B cell (primary cell): Measurements from ENCODE around the gene ABCC1. TPM values are rescaled to one million over a fixed set of nuclear protein-coding genes. Genes with fewer than 3 reads are reported as not detected.
"Not testable (repeated sequence)": the region's sequence is repeated elsewhere in the genome, so short reads cannot be mapped to it uniquely, and the experiment has no call there.

Experiments
- ATAC-seq: fragments of 200-7000 bp; cut with Tn5 transposase; one replicate; pipeline ENCODE4 v1.10.0; 2021; ENCODE audit warnings: low read depth, mild to moderate bottlenecking, moderate number of reproducible peaks, moderate library complexity
- CTCF ChIA-PET: fragments of 350-600 bp; sonication (Branson Sonifier 250); formaldehyde crosslinking; loops from one replicate; lab custom pipeline; 2021; ENCODE audit warnings: antibody characterized with exemption, inconsistent platforms; lab: Charles Lee
- POLR2A ChIA-PET: fragments of 350-600 bp; sonication (Branson Sonifier 250); formaldehyde crosslinking; loops from one replicate; lab custom pipeline; 2021; ENCODE audit warnings: antibody characterized with exemption; lab: Charles Lee
- DNase-seq: peaks from one replicate; pipeline ENCODE4 v3.0.0; 2013
- H2AFZ ChIP-seq: 2 replicates; pipeline ENCODE4 v1.6.1; 2012; ENCODE audit warnings: mild to moderate bottlenecking, low read depth, low read length; ENCODE audit not compliant: insufficient read depth, poor library complexity, severe bottlenecking
- H3K27ac ChIP-seq, 2 donors: 1 replicate in 1 of 2; 2 replicates in 1 of 2; pipeline ENCODE4 v1.5.1; 2012 to 2013; ENCODE audit warnings: low read length in 2 of 2, mild to moderate bottlenecking in 2 of 2, moderate library complexity in 1 of 2
- H3K27me3 ChIP-seq, 4 experiments: fragments of 200-600 bp in 1 of 4; sonication (generic) in 1 of 4; replicated peaks in 1 of 4; 1 replicate in 2 of 4; 2 replicates in 2 of 4; pipeline versions ENCODE4 v1.6.1 to v1.7.0; 2013 to 2016; ENCODE audit warnings: low read length in 3 of 4, mild to moderate bottlenecking in 2 of 4, mixed read lengths in 1 of 4, moderate library complexity in 1 of 4; ENCODE audit not compliant: insufficient read depth in 4 of 4, control insufficient read depth in 3 of 4; ENCODE audit errors: control extremely low read depth in 1 of 4
- H3K36me3 ChIP-seq, 2 experiments: replicated peaks in 1 of 2; 1 replicate in 1 of 2; 2 replicates in 1 of 2; pipeline versions ENCODE4 v1.6.1 to v1.7.1; 2013; ENCODE audit warnings: low read length in 1 of 2; ENCODE audit not compliant: insufficient read depth in 2 of 2, control insufficient read depth in 1 of 2; ENCODE audit errors: control extremely low read depth in 1 of 2, extremely low read depth in 1 of 2
- H3K4me1 ChIP-seq, 2 donors: fragments of 200-600 bp in 1 of 2; sonication (generic) in 1 of 2; 1 replicate in 1 of 2; 2 replicates in 1 of 2; pipeline versions ENCODE4 v1.5.1 to v1.6.1; 2013 to 2017; ENCODE audit warnings: low read length in 2 of 2; ENCODE audit not compliant: control insufficient read depth in 2 of 2, insufficient read depth in 2 of 2
- H3K4me2 ChIP-seq: replicated peaks from 2 replicates; pipeline ENCODE3; 2012; ENCODE audit warnings: mild to moderate bottlenecking, low read depth, low read length; ENCODE audit not compliant: poor library complexity, severe bottlenecking
- H3K4me3 ChIP-seq, 5 experiments: fragments of 200-600 bp in 1 of 5; sonication (generic) in 1 of 5; 1 replicate in 3 of 5; 2 replicates in 2 of 5; pipeline versions ENCODE4 v1.5.1 to v1.7.0; 2011 to 2016; ENCODE audit warnings: low read length in 4 of 5, mild to moderate bottlenecking in 4 of 5, low read depth in 2 of 5, control low read depth in 1 of 5, moderate library complexity in 1 of 5; ENCODE audit not compliant: insufficient read depth in 1 of 5; ENCODE audit errors: control extremely low read depth in 1 of 5, extremely low read depth in 1 of 5
- H3K79me2 ChIP-seq: fragments of 200-600 bp; sonication (generic); one replicate; pipeline ENCODE4 v1.6.0; 2016; ENCODE audit warnings: low read length; ENCODE audit not compliant: control insufficient read depth, insufficient read depth
- H3K9ac ChIP-seq: fragments of 200-600 bp; sonication (generic); 2 replicates; pipeline ENCODE4 v1.6.1; 2017; ENCODE audit warnings: mild to moderate bottlenecking, low read length, moderate library complexity
- H3K9me3 ChIP-seq, 3 donors: one replicate each; pipeline versions ENCODE4 v1.6.1 to v1.7.1; 2013; ENCODE audit warnings: low read length in 2 of 3; ENCODE audit not compliant: control insufficient read depth in 2 of 3, insufficient read depth in 1 of 3; ENCODE audit errors: control extremely low read depth in 1 of 3
- H4K20me1 ChIP-seq: 2 replicates; pipeline ENCODE4 v1.6.0; 2012; ENCODE audit warnings: mild to moderate bottlenecking, low read length; ENCODE audit not compliant: insufficient read depth, control insufficient read depth, poor library complexity, severe bottlenecking
- H3K27ac Mint-ChIP-seq: one replicate; pipeline ENCODE4 v1.8.0; 2021; ENCODE audit warnings: mixed read lengths
- H3K27me3 Mint-ChIP-seq: one replicate; pipeline ENCODE4 v1.8.0; 2021; ENCODE audit warnings: mixed read lengths
- H3K4me1 Mint-ChIP-seq: one replicate; pipeline ENCODE4 v1.8.0; 2021; ENCODE audit warnings: mixed read lengths
- H3K4me3 Mint-ChIP-seq: one replicate; pipeline ENCODE4 v1.8.0; 2021; ENCODE audit warnings: mixed read lengths
- H3K9me3 Mint-ChIP-seq: one replicate; pipeline ENCODE4 v1.8.0; 2022; ENCODE audit warnings: mixed read lengths; ENCODE audit not compliant: insufficient read depth
- EZH2 ChIP-seq: IDR thresholded peaks from 2 replicates; pipeline ENCODE4 v1.6.1; 2012; ENCODE audit warnings: borderline replicate concordance, low read depth, mild to moderate bottlenecking, moderate library complexity, low read length; ENCODE audit not compliant: insufficient read depth, poor library complexity, severe bottlenecking
- WGBS: methylation state at CpG from one replicate; pipeline ENCODE4 v1.1.5; 2013; ENCODE audit warnings: missing lambda C conversion rate; ENCODE audit not compliant: insufficient coverage; 5-methylcytosine and 5-hydroxymethylcytosine counted together
- intact Hi-C: fragments of 100-400 bp; cut with micrococcal nuclease; formaldehyde crosslinking; loops from one replicate; pipeline ENCODE4 v1.10.0; 2022
- polyA plus RNA-seq: library from polyadenylated mRNA; depleted of rRNA; stranded (reverse); fragments of >200 nt; gene quantifications from 2 replicates; pipeline ENCODE4 v1.2.3, GENCODE V29; 2012
- total RNA-seq, 2 donors: library from RNA; stranded (reverse); fragments of 120-200 nt in 1 of 2; gene quantifications; 1 replicate in 1 of 2; 2 replicates in 1 of 2; pipeline versions ENCODE4 v1.2.3 to v1.2.4, GENCODE V29; 2013 to 2022
- TF ChIP-seq, protein P1 (sequence below): fragments of 200-600 bp; IDR thresholded peaks from one replicate; pipeline ENCODE4 v1.8.0; 2022; ENCODE audit warnings: antibody characterized with exemption, mild to moderate bottlenecking

The ABCC1 gene
- total and polyA plus RNA-seq, 2 donors (not counting 1 experiment from before 2014, with no cell fraction given), result 21.8 to 73.0 TPM

DNA sequence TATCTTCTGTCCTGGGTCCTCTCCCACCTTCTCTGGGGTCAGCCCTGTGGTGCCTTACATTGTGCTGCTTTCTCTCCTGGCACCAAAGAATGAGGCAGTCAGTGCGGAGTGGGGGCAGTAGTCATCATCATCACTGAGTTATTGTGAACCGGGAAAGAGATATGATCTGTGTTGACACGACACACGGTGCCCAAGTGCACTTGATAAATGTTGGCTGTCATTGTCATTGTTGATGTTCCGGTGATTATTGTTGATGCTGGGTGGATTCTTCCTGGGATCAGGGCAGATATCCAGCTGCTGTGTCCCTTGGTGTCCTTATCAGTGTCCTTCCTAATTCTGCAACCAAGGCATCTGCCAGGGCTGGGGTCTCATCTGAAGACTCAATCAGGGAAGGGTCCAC, 152.2 kb downstream of the ABCC1 start:
- Histone ChIP-seq H3K36me3 (peaks cover 6 to 36% of the 10 kb centered on the region in 2 experiments), H3K4me1 (peaks cover 12 to 28% of the 10 kb centered on the region in 2 donors), H3K9me3 (no peaks in the 10 kb centered on the region), H2AFZ (no peak overlapping the region), H3K9ac (no peak overlapping the region), H3K27ac (no peak overlapping the region), H3K79me2 (no peaks in the 10 kb centered on the region), H4K20me1 (no peaks in the 10 kb centered on the region), H3K4me2 (no peak overlapping the region), H3K4me3 (no peak overlapping the region), H3K27me3 (no peaks in the 10 kb centered on the region)
- TF ChIP-seq, protein P1, sequence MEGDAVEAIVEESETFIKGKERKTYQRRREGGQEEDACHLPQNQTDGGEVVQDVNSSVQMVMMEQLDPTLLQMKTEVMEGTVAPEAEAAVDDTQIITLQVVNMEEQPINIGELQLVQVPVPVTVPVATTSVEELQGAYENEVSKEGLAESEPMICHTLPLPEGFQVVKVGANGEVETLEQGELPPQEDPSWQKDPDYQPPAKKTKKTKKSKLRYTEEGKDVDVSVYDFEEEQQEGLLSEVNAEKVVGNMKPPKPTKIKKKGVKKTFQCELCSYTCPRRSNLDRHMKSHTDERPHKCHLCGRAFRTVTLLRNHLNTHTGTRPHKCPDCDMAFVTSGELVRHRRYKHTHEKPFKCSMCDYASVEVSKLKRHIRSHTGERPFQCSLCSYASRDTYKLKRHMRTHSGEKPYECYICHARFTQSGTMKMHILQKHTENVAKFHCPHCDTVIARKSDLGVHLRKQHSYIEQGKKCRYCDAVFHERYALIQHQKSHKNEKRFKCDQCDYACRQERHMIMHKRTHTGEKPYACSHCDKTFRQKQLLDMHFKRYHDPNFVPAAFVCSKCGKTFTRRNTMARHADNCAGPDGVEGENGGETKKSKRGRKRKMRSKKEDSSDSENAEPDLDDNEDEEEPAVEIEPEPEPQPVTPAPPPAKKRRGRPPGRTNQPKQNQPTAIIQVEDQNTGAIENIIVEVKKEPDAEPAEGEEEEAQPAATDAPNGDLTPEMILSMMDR, result no peak
- TF ChIP-seq EZH2, result no peak
- WGBS, result 96% methylated on average over 5 of the region's 5 CpGs
- peak overlapping the region; percentile 18 for H3K27ac Mint-ChIP-seq
- peaks cover 47% of the 10 kb centered on the region for H3K4me1 Mint-ChIP-seq
- no peak for DNase-seq
- intact Hi-C loops, result no loop called here
- CTCF ChIA-PET, result no interaction called here
- H3K27me3 Mint-ChIP-seq, result no peaks in the 10 kb centered on the region
- POLR2A ChIA-PET, result no interaction called here
- peak overlapping the region; percentile 1 for H3K4me3 Mint-ChIP-seq
- no peaks in the 10 kb centered on the region for H3K9me3 Mint-ChIP-seq
- no peak for ATAC-seq

- no peak for DNase-seq
- Mint-ChIP-seq H3K4me1 (peaks cover 45% of the 10 kb centered on the region), H3K9me3 (no peaks in the 10 kb centered on the region), H3K27me3 (no peaks in the 10 kb centered on the region), H3K4me3 (no peak overlapping the region), H3K27ac (no peak overlapping the region)
- POLR2A ChIA-PET, result no interaction called here
- Histone ChIP-seq H3K9me3 (no peaks in the 10 kb centered on the region), H3K27me3 (no peaks in the 10 kb centered on the region), H3K9ac (no peak overlapping the region), H3K27ac (no peak overlapping the region), H4K20me1 (no peaks in the 10 kb centered on the region), H3K36me3 (peaks cover 6 to 34% of the 10 kb centered on the region in 2 experiments), H3K4me1 (peaks cover 12 to 28% of the 10 kb centered on the region in 2 donors), H3K4me3 (no peak overlapping the region), H3K4me2 (no peak overlapping the region), H3K79me2 (no peaks in the 10 kb centered on the region), H2AFZ (no peak overlapping the region)
- CTCF ChIA-PET, result no interaction called here
- ATAC-seq, result no peak
- TF ChIP-seq, protein P1, result no peak
- 100% methylated on average over 4 of the region's 4 CpGs for WGBS
- intact Hi-C loops, result no loop called here
These were observed 153.3 kb downstream of the ABCC1 start for GRCh38 chr16:16102738-16103137.

DNA sequence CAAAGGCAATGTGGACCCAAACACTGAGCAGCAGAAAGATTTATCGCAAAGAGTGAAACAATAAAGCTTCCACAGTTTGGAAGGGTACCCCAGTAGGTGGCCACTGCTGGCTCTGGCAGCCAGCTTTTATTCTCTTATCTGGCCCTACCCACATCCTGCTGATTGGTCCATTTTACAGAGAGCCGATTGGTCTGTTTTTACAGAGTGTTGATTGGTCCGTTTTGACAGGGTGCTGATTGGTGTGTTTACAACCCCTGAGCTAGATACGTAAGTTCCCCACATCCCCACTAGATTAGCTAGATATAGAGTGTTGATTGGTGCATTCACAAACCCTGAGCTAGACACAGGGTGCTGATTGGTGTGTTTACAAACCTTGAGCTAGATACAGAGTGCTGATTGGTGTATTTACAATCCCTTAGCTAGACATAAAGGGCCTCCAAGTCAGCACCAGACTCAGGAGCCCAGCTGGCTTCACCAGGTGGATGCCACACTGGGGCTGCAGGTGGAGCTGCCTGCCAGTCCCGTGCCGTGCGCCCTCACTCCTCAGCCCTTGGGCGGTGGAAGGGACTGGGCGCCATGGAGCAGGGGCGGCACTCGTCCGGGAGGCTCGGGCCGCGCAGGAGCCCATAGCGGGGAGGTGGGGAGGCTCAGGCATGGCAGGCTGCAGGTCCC, 154.9 kb downstream of the ABCC1 start:
- H3K9ac ChIP-seq, H3K27me3 Mint-ChIP-seq, H3K4me2 ChIP-seq, DNase-seq, H3K4me3 Mint-ChIP-seq, H3K79me2 ChIP-seq, CTCF ChIA-PET, H4K20me1 ChIP-seq, H2AFZ ChIP-seq, H3K9me3 Mint-ChIP-seq, intact Hi-C loops, H3K27ac Mint-ChIP-seq, H3K27me3 ChIP-seq, ATAC-seq, H3K9me3 ChIP-seq, H3K27ac ChIP-seq, H3K4me3 ChIP-seq: not testable (repeated sequence)
- H3K36me3 ChIP-seq, result peaks cover 8 to 29% of the 10 kb centered on the region in 2 experiments
- POLR2A ChIA-PET, result interaction anchor here (0.6 kb wide), 1 partner anchor 99 kb away, joined by 4 read pairs; no protein-coding TSS in a partner anchor
- peaks cover 40% of the 10 kb centered on the region for H3K4me1 Mint-ChIP-seq
- peaks cover 12 to 28% of the 10 kb centered on the region in 2 donors for H3K4me1 ChIP-seq
- WGBS, result 97% methylated on average over 10 of the region's 16 CpGs
